Fibroblast of the conjunctiva (primary cell): ENCODE data around the gene WNT4.

ENCODE experiments used
- DNase-seq: peaks from one replicate; pipeline ENCODE4 v3.0.0-alpha.2; 2010; ENCODE audit warnings: low read depth

WNT4 gene

GRCh38 chr1:22108339-22109105 is 34.4 kb downstream of the WNT4 start:
- DNase-seq, result no peak

GRCh38 chr1:22107126-22107525 is 35.8 kb downstream of the WNT4 start:
- DNase-seq, result no peak

GRCh38 chr1:22105611-22106207 is 37.2 kb downstream of the WNT4 start:
- DNase-seq, result peak; percentile 43

- DNase-seq, result no peak
Observed at GRCh38 chr1:22104865-22105437, 37.9 kb downstream of the WNT4 start.

- DNase-seq, result no peak
Observed at GRCh38 chr1:22104094-22104493, 38.8 kb downstream of the WNT4 start.

- DNase-seq, result no peak
Observed at GRCh38 chr1:22102746-22103145, 40.2 kb downstream of the WNT4 start.

- DNase-seq, result no peak
Observed at GRCh38 chr1:22101995-22102394, 40.9 kb downstream of the WNT4 start.

GRCh38 chr1:22101199-22101598 is 41.7 kb downstream of the WNT4 start:
- no peak for DNase-seq

- no peak for DNase-seq
Observed at GRCh38 chr1:22100168-22100567, 42.7 kb downstream of the WNT4 start.

- DNase-seq, result no peak
Observed at GRCh38 chr1:22098752-22099151, 44.1 kb downstream of the WNT4 start.

- no peak for DNase-seq
Observed at GRCh38 chr1:22096463-22096862, 46.4 kb downstream of the WNT4 start.

GRCh38 chr1:22096036-22096435 is 46.9 kb downstream of the WNT4 start:
- no peak for DNase-seq

GRCh38 chr1:22093513-22093912 is 49.4 kb downstream of the WNT4 start:
- no peak for DNase-seq

- peak; percentile 18 for DNase-seq
Observed at GRCh38 chr1:22092026-22092768, 50.7 kb downstream of the WNT4 start.

GRCh38 chr1:22090867-22091266 is 52.0 kb downstream of the WNT4 start:
- no peak for DNase-seq

- no peak for DNase-seq
Observed at GRCh38 chr1:22089787-22090186, 53.1 kb downstream of the WNT4 start.

- DNase-seq, result no peak
Observed at GRCh38 chr1:22089134-22089571, 53.7 kb downstream of the WNT4 start.

- DNase-seq, result no peak
Observed at GRCh38 chr1:22088331-22088730, 54.6 kb downstream of the WNT4 start.

GRCh38 chr1:22080191-22080590 is 62.7 kb downstream of the WNT4 start:
- DNase-seq, result no peak

- no peak for DNase-seq
Observed at GRCh38 chr1:22078133-22078532, 64.8 kb downstream of the WNT4 start.

- DNase-seq, result no peak
Observed at GRCh38 chr1:22077728-22078127, 65.2 kb downstream of the WNT4 start.

GRCh38 chr1:22076346-22076745 is 66.6 kb downstream of the WNT4 start:
- DNase-seq, result no peak

- no peak for DNase-seq
Observed at GRCh38 chr1:22075718-22076117, 67.2 kb downstream of the WNT4 start.
